SJSA1 (cell line): ENCODE data around the gene TXNDC8. TPM values are rescaled to one million over a fixed set of nuclear protein-coding genes. Genes with fewer than 3 reads are reported as not detected.

Experiments used
- DNase-seq, 2 experiments: peaks; one replicate each; pipeline ENCODE4 v3.0.0-alpha.2; 2015 to 2020; ENCODE audit warnings: low spot score in 2 of 2, low read depth in 1 of 2
- H3K27ac ChIP-seq: fragments of 250-450 bp; sonication (Bioruptor Pico); 2 replicates; pipeline ENCODE4 v1.5.1; 2020; ENCODE audit warnings: mild to moderate bottlenecking, moderate library complexity
- H3K27me3 ChIP-seq: fragments of 250-450 bp; sonication (Bioruptor Pico); replicated peaks from 2 replicates; pipeline ENCODE4 v1.5.1; 2020; ENCODE audit warnings: mild to moderate bottlenecking, moderate library complexity
- H3K36me3 ChIP-seq: fragments of 250-450 bp; sonication (Bioruptor Pico); 2 replicates; pipeline ENCODE4 v1.5.1; 2020; ENCODE audit warnings: mild to moderate bottlenecking
- H3K4me1 ChIP-seq: fragments of 250-450 bp; sonication (Bioruptor Pico); replicated peaks from 2 replicates; pipeline ENCODE4 v1.6.1; 2021; ENCODE audit warnings: mild to moderate bottlenecking
- H3K4me3 ChIP-seq: fragments of 250-450 bp; sonication (Bioruptor Pico); 2 replicates; pipeline ENCODE4 v1.5.1; 2020; ENCODE audit warnings: mild to moderate bottlenecking
- H3K9me3 ChIP-seq: fragments of 250-450 bp; sonication (Bioruptor Pico); replicated peaks from 2 replicates; pipeline ENCODE4 v1.5.1; 2020; ENCODE audit warnings: mild to moderate bottlenecking
- total RNA-seq: library from RNA; depleted of rRNA; stranded (reverse); fragments of >200 nt; shearing (Covaris generic); gene quantifications from 2 replicates; pipeline ENCODE4 v1.2.3, GENCODE V29; 2014

Gene TXNDC8
- total RNA-seq, 1 experiment from 2014 or later: not detected

DNA sequence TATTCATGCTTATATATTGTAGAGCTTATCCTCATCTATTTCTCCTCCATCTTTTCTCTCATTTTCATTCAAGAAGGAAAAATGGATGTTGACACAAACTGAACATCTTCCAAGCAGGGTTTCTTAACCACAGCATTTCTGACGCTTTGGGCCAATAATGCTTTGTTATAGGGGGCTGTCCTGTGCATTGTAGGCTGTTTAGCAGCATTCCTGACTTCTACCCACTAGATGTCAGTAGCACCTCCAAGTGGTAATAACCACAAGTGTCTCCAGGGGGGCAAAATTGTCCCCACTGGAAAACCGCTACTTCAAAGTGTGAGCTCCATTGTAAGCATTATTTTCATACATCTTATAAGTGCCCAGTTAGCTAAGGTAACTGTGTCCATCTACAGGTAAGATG, 2.6 kb upstream of the TXNDC8 start:
- no peak for DNase-seq
- H3K4me3 ChIP-seq: no peak overlapping the region

DNA sequence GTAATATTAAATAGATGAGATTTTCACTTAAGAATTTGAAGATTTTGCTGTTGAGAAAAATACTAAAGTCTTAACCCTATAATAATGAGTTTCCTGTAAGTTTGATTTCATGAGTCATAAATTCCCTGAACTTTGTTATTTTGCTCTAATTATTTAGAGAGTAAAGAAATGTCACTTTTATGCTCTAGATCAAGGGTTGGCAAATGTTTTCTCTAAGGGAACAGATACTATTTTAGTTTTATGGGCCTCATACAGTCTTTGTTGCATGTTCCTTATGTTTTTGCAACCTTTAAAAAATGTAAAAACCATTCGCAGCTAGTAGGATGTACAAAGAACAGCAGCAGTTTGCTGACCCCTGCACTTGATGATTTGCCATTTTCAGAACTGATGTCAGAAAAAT, 480 bp upstream of the TXNDC8 start:
- H3K27ac ChIP-seq: no peak overlapping the region
- no peak overlapping the region for H3K4me3 ChIP-seq
- no peaks in the 10 kb centered on the region for H3K27me3 ChIP-seq
- no peaks in the 10 kb centered on the region for H3K36me3 ChIP-seq
- no peak for DNase-seq
- no peaks in the 10 kb centered on the region for H3K4me1 ChIP-seq
- no peaks in the 10 kb centered on the region for H3K9me3 ChIP-seq

More for the DNA sequence above, 2.6 kb upstream of the TXNDC8 start:
- Histone ChIP-seq H3K9me3 (no peaks in the 10 kb centered on the region), H3K27ac (no peak overlapping the region), H3K4me1 (no peaks in the 10 kb centered on the region), H3K27me3 (0 out of 2 replicates have a peak, but pooled peaks cover 4% of the 10 kb centered on the region), H3K36me3 (no peaks in the 10 kb centered on the region)

DNA sequence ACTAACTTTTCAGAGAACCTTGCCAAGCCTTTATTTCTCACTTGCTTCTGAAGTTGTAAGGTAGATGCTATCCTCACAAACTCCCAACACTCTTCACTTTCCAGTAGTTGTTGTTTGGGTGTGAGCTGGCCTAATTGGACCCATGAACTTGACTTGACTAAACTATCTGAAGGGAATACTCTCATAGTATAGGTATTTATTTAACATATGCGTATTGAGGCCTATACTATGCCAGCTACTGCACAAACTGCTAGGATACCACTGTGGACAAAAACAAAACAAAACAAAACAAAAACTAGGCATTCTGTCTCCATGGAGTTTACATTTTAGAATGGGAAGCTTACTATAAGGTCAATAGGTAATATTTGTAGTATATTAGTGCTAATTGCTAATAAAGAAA, 1.3 kb downstream of the TXNDC8 start:
- Histone ChIP-seq H3K9me3 (no peaks in the 10 kb centered on the region), H3K4me3 (no peak overlapping the region), H3K4me1 (no peaks in the 10 kb centered on the region), H3K27ac (no peak overlapping the region), H3K27me3 (no peaks in the 10 kb centered on the region), H3K36me3 (no peaks in the 10 kb centered on the region)
- DNase-seq: no peak

DNA sequence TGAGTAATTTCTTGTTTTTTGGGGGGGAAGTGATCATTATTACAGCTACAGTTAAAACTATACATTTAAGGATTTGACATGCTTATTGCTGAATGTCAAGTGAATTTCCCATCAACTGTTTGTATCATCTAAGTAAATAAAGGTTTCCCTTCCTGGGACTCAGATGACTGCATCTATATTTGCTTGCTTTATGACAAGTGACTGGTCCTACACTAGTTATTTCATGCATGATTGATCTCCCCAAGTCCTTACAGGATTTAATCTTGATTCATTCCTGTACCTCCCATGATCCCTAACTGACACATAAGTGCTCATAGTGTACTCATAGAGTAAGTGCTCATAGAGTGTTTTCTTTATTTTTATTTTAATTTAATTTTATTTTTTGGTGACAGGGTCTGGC, 2.8 kb downstream of the TXNDC8 start:
- no peak for DNase-seq
- Histone ChIP-seq H3K27ac (no peak overlapping the region), H3K4me3 (no peak overlapping the region)

DNA sequence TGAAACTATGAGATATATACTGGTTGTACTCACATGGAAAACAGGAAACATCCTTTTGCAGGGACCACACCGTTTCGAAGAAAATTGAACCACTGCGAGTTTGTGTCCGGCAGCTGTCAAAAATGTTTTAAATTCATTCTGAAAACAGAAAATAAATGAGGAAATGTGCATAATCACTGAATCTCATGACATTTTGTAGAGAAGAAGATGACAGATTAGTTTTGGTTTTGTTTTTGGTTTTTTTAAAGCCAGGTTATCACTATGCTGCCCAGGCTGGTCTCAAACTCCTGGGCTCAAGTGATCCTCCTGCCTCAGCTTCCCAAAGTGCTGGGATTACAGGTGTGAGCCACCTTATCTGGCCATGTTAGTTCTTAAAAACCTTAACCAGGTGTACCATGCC, 3.5 kb downstream of the TXNDC8 start:
- H3K27me3 ChIP-seq: no peaks in the 10 kb centered on the region
- no peak for DNase-seq
- no peaks in the 10 kb centered on the region for H3K36me3 ChIP-seq
- H3K9me3 ChIP-seq: no peaks in the 10 kb centered on the region
- H3K4me1 ChIP-seq: no peaks in the 10 kb centered on the region
- no peak overlapping the region for H3K27ac ChIP-seq
- no peak overlapping the region for H3K4me3 ChIP-seq

More for the DNA sequence above, 2.8 kb downstream of the TXNDC8 start:
- H3K9me3 ChIP-seq: no peaks in the 10 kb centered on the region
- H3K36me3 ChIP-seq: no peaks in the 10 kb centered on the region
- no peaks in the 10 kb centered on the region for H3K27me3 ChIP-seq
- no peaks in the 10 kb centered on the region for H3K4me1 ChIP-seq

DNA sequence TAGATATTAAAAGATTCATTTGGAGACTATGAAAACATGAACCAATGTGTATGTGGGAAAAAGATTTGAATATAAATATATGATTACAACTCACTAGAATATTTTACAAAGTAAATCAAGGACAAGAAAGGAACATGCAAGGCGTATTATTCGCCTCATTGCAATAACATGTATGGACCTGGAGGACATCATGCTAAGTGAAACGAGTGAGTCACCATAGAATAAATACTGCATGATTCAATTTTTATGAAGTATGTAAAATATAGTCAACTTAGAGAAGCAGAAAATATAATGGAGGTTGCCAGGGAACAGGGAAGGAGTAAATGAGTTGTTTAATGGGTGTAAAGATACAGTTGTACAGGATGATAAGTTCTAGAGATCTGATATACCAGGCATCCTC, 4.9 kb downstream of the TXNDC8 start:
- no peak for DNase-seq
- Histone ChIP-seq H3K4me3 (no peak overlapping the region), H3K4me1 (no peaks in the 10 kb centered on the region), H3K27me3 (no peaks in the 10 kb centered on the region), H3K36me3 (no peaks in the 10 kb centered on the region), H3K9me3 (no peaks in the 10 kb centered on the region), H3K27ac (no peak overlapping the region)

DNA sequence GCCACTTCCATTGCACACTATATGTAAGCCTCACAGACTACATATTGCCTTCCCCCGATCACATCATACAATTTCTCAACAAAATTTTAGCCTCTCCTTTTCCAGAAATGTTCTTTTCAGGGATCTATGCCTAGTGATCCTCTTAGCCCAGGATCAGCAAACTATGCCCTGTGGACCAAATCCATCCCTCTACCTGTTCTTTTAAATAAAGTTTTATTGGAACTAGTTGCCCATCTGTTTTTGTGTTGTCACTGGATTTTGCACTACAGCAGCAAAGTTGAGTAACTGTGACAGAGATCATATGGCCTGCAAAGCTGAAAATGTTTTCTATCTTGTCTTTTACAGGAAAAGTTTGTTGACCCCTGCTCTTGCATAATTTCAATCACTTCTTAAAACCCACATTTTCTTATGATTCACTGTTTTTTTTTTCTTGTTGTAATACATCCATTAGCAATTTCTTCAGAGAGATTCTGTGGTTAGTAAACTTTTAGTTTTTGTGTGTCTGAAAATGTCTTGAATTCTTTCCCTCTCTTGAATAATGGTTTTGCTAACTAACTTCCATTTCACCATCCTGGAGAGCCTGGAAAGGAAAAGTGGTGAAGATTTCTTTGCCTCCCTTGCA, 7.1 kb downstream of the TXNDC8 start:
- DNase-seq: no peak
- H3K9me3 ChIP-seq: no peaks in the 10 kb centered on the region
- no peak overlapping the region for H3K4me3 ChIP-seq
- no peaks in the 10 kb centered on the region for H3K27me3 ChIP-seq
- no peaks in the 10 kb centered on the region for H3K4me1 ChIP-seq
- H3K27ac ChIP-seq: no peak overlapping the region
- no peaks in the 10 kb centered on the region for H3K36me3 ChIP-seq

DNA sequence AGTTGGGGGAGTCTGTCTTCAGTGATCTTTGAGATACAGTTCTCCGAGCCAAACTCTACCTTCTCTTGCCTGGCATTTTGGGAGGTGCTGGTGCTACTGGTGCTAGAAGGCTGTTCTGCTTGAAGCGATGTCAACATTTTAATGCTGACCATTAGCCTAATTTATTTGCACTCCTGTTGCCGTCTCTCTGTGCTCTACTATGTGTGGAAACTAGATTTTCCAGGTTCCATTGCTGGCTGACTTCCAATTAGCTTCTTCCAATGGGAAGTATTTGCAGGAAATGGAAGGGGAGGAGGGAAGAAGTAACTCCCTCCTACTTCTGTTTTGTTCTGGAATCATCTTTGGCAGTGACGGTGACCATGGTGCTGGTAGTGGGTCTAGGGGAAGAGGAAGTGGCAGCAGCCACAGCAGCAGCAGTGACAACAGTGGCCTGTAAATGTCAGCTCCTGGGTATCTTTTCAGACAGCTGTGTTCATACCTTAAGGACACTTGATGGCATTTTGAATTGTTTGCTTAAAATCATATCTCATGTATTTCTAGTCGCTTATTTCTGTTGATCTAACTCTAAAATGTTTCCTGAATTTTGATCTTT, 7.9 kb downstream of the TXNDC8 start:
- Histone ChIP-seq H3K27me3 (no peaks in the 10 kb centered on the region), H3K36me3 (no peaks in the 10 kb centered on the region), H3K4me3 (no peak overlapping the region), H3K9me3 (no peaks in the 10 kb centered on the region), H3K4me1 (no peaks in the 10 kb centered on the region), H3K27ac (no peak overlapping the region)
- DNase-seq: no peak

DNA sequence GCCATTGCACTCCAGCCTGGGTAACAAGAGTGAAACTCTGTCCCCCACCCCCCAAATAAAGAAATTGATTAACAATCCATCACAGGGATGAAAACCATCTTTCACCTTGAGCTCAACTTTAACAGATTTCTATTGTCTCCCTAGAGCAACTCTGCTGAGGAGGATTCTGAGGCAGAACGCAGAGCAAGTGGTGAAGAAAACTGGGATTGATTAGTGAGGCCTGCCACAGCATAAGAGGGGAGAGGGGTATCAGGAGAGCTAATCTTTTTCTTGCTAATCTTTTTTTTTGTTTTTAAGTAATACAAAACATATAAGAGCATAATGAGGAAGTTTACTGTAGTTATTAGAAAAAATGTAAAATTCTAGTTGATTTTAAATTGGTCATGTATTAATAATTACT, 8.9 kb downstream of the TXNDC8 start:
- H3K4me1 ChIP-seq: no peaks in the 10 kb centered on the region
- DNase-seq: no peak
- no peaks in the 10 kb centered on the region for H3K36me3 ChIP-seq
- H3K9me3 ChIP-seq: no peaks in the 10 kb centered on the region
- H3K4me3 ChIP-seq: no peak overlapping the region
- H3K27me3 ChIP-seq: no peaks in the 10 kb centered on the region
- H3K27ac ChIP-seq: no peak overlapping the region

DNA sequence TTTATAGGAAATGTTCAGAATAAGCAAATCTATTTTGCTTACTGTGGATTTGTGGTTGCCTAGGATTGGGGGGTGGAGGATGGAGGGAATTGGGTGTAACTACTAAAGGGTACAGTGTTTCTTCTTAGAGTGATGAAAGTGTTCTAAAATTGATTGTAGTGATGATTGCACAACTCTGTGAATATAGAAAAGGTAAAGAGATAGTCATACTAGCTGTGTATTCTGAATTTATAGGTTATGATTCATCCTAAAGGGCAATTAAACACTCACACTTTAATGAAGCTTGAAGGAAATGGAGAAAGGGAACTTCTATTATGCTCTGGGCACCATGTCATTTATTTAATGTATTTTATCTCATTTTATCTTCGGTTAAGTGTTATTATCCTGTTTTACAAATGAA, 9.9 kb downstream of the TXNDC8 start:
- Histone ChIP-seq H3K9me3 (no peaks in the 10 kb centered on the region), H3K4me1 (no peaks in the 10 kb centered on the region), H3K27me3 (no peaks in the 10 kb centered on the region), H3K36me3 (no peaks in the 10 kb centered on the region), H3K27ac (no peak overlapping the region), H3K4me3 (no peak overlapping the region)
- no peak for DNase-seq

DNA sequence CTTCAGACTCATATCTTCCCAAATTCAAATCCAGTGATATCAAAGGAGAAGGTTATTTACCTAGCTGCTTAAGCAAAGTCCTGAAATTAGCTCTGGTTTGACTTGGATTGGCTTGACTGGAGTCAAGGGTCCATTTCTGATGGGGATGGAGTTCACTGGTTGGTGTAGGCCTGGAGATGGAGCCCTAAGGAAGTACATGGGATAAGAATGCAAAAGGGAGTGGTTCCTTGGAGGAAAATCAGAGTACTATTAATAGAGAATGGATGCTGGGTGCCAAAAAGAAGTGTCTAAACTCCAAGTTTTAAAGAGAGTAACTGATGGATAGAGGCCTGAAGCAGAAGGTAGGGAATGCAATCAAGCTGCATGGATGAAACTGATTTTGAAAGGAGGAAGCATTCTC, 13.8 kb downstream of the TXNDC8 start:
- H3K27me3 ChIP-seq: no peaks in the 10 kb centered on the region
- no peaks in the 10 kb centered on the region for H3K9me3 ChIP-seq
- H3K36me3 ChIP-seq: no peaks in the 10 kb centered on the region
- H3K4me3 ChIP-seq: no peak overlapping the region
- no peak for DNase-seq
- H3K4me1 ChIP-seq: no peaks in the 10 kb centered on the region
- H3K27ac ChIP-seq: no peak overlapping the region

DNA sequence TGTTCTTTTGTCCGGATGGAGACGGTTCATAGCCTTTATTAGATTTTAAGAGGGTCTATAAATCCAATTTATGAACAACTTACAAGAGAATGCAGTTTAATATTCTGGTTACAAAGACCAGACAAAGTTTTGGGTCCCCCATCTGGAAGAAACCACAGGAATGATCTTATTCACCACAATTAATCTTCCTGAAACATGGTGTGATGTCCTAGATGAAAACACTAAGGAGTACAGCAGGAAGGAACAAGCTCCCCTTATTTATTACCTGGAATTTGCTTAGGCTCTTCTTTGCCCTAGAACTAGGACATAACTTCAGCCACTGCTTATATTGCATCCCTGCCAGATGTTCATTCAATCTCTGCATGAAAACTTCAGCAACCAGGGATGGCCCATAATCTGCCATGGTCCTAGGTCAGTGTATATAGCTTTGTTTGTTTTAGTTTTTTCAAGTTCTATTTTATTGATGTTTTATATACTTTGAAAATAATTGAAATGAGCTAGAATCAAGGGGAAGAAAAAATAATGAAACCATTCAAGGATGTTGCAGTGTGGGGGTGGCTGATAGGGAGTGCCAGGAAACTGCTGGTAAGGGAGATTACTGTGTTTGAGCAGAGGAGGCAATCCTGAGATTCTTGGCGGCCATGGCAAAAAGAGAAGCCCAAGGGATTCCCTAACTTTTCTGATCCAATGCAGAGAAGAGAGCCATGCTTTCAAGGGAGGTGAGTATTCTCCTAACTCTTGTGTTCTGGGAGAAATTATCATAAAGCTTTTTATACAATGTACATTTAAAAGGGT, 16.8 kb downstream of the TXNDC8 start:
- Histone ChIP-seq H3K9me3 (no peaks in the 10 kb centered on the region), H3K27me3 (no peaks in the 10 kb centered on the region)
- no peak for DNase-seq

DNA sequence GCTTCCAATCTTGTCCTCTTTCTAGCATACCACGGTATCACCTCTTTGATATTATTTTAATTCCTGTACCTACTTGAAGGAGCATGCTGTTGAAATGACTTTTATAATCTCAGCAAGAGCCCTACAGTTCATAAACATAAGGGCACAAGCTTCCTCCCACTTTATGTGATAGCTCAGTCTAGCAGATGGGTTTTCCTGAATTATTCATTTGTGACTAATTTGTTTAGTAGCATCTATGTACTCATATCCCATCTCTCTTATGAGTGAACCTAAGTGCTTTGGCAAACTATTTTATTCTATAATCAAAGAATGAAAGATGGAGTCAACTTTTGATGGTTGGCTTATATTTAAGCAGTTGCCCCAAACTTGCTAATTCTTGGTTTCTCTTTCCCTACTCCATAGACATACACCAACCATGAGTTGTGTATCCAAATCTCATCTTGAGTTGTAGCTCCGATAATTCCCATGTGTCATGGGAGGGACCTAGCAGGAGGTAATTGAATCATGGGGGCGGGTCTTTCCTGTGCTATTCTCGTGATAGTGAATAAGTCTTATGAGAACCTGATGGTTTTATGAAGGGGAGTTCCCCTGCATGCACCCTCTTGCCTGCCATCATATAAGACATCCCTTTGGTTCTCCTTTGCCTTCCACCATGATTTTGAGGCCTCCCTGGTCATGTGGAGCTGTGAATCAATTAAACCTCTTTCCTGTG, 17.7 kb downstream of the TXNDC8 start:
- H3K4me3 ChIP-seq: no peak overlapping the region
- no peaks in the 10 kb centered on the region for H3K36me3 ChIP-seq
- H3K27ac ChIP-seq: no peak overlapping the region
- H3K4me1 ChIP-seq: no peaks in the 10 kb centered on the region
- no peaks in the 10 kb centered on the region for H3K9me3 ChIP-seq
- H3K27me3 ChIP-seq: no peaks in the 10 kb centered on the region
- DNase-seq: no peak

More for the DNA sequence above, 16.8 kb downstream of the TXNDC8 start:
- Histone ChIP-seq H3K27ac (no peak overlapping the region), H3K4me1 (no peaks in the 10 kb centered on the region), H3K36me3 (no peaks in the 10 kb centered on the region), H3K4me3 (no peak overlapping the region)

DNA sequence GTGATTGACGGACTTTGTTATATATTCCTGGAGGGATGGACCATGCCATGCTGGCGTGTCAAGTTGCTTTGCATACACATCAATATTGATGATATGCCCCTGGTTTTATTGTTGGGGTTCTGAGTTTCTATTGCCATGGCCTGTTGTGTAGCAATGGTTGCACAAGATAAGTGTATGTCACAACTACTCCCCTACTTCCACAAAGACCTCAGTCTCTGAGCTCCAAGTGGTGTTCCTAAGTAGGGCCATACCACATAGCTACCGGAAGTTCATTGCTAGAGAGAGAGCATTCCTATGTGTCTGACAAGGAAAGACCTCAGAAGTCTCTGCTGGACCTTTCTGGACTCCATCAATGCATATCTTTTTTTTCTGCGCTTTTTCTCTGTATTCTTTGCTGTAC, 19.8 kb downstream of the TXNDC8 start:
- H3K27ac ChIP-seq: no peak overlapping the region
- no peaks in the 10 kb centered on the region for H3K9me3 ChIP-seq
- H3K27me3 ChIP-seq: no peaks in the 10 kb centered on the region
- H3K36me3 ChIP-seq: no peaks in the 10 kb centered on the region
- H3K4me1 ChIP-seq: no peaks in the 10 kb centered on the region
- H3K4me3 ChIP-seq: no peak overlapping the region
- DNase-seq: no peak
